ENCODE measurements around the gene NUDT4. TPM values are rescaled to one million over a fixed set of nuclear protein-coding genes. Genes with fewer than 3 reads are reported as not detected.
A peak's percentile ranks its signal among the peaks of the same experiment; 100 is the strongest.

Gene NUDT4
- total RNA-seq, 2 donors from 2014 or later: 59.7 to 66.9 TPM

- Histone ChIP-seq H3K27ac (no peak overlapping the region), H3K27me3 (no peaks in the 10 kb centered on the region), H3K4me3 (no peak overlapping the region), H3K36me3 (replicated peaks in 1 of 2; ENCODE audit: insufficient read depth in 1 of 2, low read depth in 2 of 2) (no peaks in the 10 kb centered on the region), H3K4me1 (peaks cover 30% of the 10 kb centered on the region), H3K9me3 (no peaks in the 10 kb centered on the region)
- DNase-seq: no peak
- TF ChIP-seq POLR2A (IDR thresholded peaks at IDR 0.05): no peak
- no peak for TF ChIP-seq CTCF (IDR thresholded peaks at IDR 0.05)
- 76 to 80% methylated on average over 3 of the region's 3 CpGs for WGBS, 2 donors
- no peak for ATAC-seq
- intact Hi-C loops (cut with DNase I): no loop called here
Observed at GRCh38 chr12:93415723-93416464, 38.2 kb downstream of the NUDT4 start.

- Histone ChIP-seq H3K4me3 (no peak overlapping the region), H3K27ac (no peak overlapping the region), H3K36me3 (replicated peaks in 1 of 2; ENCODE audit: insufficient read depth in 1 of 2, low read depth in 2 of 2) (no peaks in the 10 kb centered on the region), H3K27me3 (no peaks in the 10 kb centered on the region), H3K9me3 (no peaks in the 10 kb centered on the region), H3K4me1 (peaks cover 18% of the 10 kb centered on the region)
- TF ChIP-seq CTCF (IDR thresholded peaks at IDR 0.05) (no peak), POLR2A (IDR thresholded peaks at IDR 0.05) (no peak)
- 76 to 93% methylated on average over 4 of the region's 4 CpGs for WGBS, 2 donors
- ATAC-seq (no peak), DNase-seq (no peak)
- intact Hi-C loops (cut with DNase I): no loop called here
Observed at GRCh38 chr12:93417967-93418480, 40.3 kb downstream of the NUDT4 start.

GRCh38 chr12:93419388-93420034, 41.8 kb downstream of the NUDT4 start:
- 5 to 16% methylated on average over 1 of the region's 1 CpG for WGBS, 2 donors
- TF ChIP-seq POLR2A (IDR thresholded peaks at IDR 0.05) (no peak), CTCF (IDR thresholded peaks at IDR 0.05) (peak in 6 of 7 experiments; percentile 45 to 73 (median 64))
- Histone ChIP-seq H3K27ac (no peak overlapping the region), H3K36me3 (replicated peaks in 1 of 2; ENCODE audit: insufficient read depth in 1 of 2, low read depth in 2 of 2) (no peaks in the 10 kb centered on the region), H3K9me3 (no peaks in the 10 kb centered on the region), H3K4me3 (no peak overlapping the region), H3K4me1 (peaks cover 25% of the 10 kb centered on the region), H3K27me3 (no peaks in the 10 kb centered on the region)
- ATAC-seq: peak; percentile 77
- no peak for DNase-seq
- intact Hi-C loops (cut with DNase I): no loop called here

GRCh38 chr12:93422050-93422449, 44.3 kb downstream of the NUDT4 start:
- Histone ChIP-seq H3K4me3 (no peak overlapping the region), H3K27me3 (no peaks in the 10 kb centered on the region), H3K9me3 (no peaks in the 10 kb centered on the region), H3K36me3 (replicated peaks in 1 of 2; ENCODE audit: insufficient read depth in 1 of 2, low read depth in 2 of 2) (no peaks in the 10 kb centered on the region), H3K27ac (no peak overlapping the region), H3K4me1 (peaks cover 39% of the 10 kb centered on the region)
- 59 to 62% methylated on average over 2 of the region's 2 CpGs for WGBS, 2 donors
- TF ChIP-seq POLR2A (IDR thresholded peaks at IDR 0.05): no peak
- no peak for TF ChIP-seq CTCF (IDR thresholded peaks at IDR 0.05)
- DNase-seq (no peak), ATAC-seq (no peak)
- intact Hi-C loops (cut with DNase I): no loop called here
